Neural progenitor cell (in vitro differentiated cells): ENCODE results near the gene SAMD4A. TPM values are rescaled to one million over a fixed set of nuclear protein-coding genes. Genes with fewer than 3 reads are reported as not detected.
A peak's percentile ranks its signal among the peaks of the same experiment; 100 is the strongest.

ENCODE experiments used
- DNase-seq: peaks from one replicate; pipeline ENCODE4 v3.0.0-alpha.2; 2016; ENCODE audit warnings: low spot score
- H2AFZ ChIP-seq: fragments of 200-600 bp; sonication (generic); replicated peaks from 2 replicates; pipeline ENCODE4 v1.6.1; 2016; ENCODE audit warnings: antibody characterized with exemption
- H3F3A ChIP-seq: fragments of 200-600 bp; sonication (generic); 2 replicates; pipeline ENCODE4 v1.6.1; 2016; ENCODE audit warnings: antibody characterized with exemption, low read depth
- H3K27ac ChIP-seq: fragments of 200-600 bp; sonication (generic); 2 replicates; pipeline ENCODE4 v1.5.1; 2016; ENCODE audit warnings: mild to moderate bottlenecking
- H3K27me3 ChIP-seq: fragments of 200-600 bp; sonication (generic); 2 replicates; pipeline ENCODE4 v1.6.1; 2016; ENCODE audit warnings: mild to moderate bottlenecking, moderate library complexity
- H3K36me3 ChIP-seq: fragments of 200-600 bp; sonication (generic); 2 replicates; pipeline ENCODE4 v1.5.1; 2016
- H3K4me1 ChIP-seq: fragments of 200-600 bp; sonication (generic); 2 replicates; pipeline ENCODE4 v1.6.1; 2016; ENCODE audit warnings: mixed run types
- H3K4me2 ChIP-seq: fragments of 200-600 bp; sonication (generic); 2 replicates; pipeline ENCODE4 v1.6.1; 2016
- H3K4me3 ChIP-seq: fragments of 200-600 bp; sonication (generic); 2 replicates; pipeline ENCODE4 v1.5.1; 2016
- H3K79me2 ChIP-seq: fragments of 200-600 bp; sonication (generic); 2 replicates; pipeline ENCODE4 v1.6.1; 2016; ENCODE audit warnings: low read depth
- H3K9ac ChIP-seq: fragments of 200-600 bp; sonication (generic); 2 replicates; pipeline ENCODE4 v1.6.1; 2016
- H3K9me3 ChIP-seq: fragments of 200-600 bp; sonication (generic); 2 replicates; pipeline ENCODE4 v1.5.1; 2016; ENCODE audit warnings: low read depth
- H4K20me1 ChIP-seq: fragments of 200-600 bp; sonication (generic); 2 replicates; pipeline ENCODE4 v1.6.1; 2016; ENCODE audit warnings: low read depth
- H3K27ac Mint-ChIP-seq: 3 replicates; pipeline ENCODE4 v1.8.0; 2021; ENCODE audit warnings: mixed read lengths
- H3K27me3 Mint-ChIP-seq: 2 replicates; pipeline ENCODE4 v1.8.0; 2022; ENCODE audit warnings: low read depth, mild to moderate bottlenecking, inconsistent platforms, moderate library complexity, mixed read lengths; ENCODE audit not compliant: insufficient read depth
- H3K36me3 Mint-ChIP-seq: 3 replicates; pipeline ENCODE4 v1.8.0; 2021; ENCODE audit warnings: mixed read lengths
- H3K4me1 Mint-ChIP-seq: 3 replicates; pipeline ENCODE4 v1.8.0; 2021; ENCODE audit warnings: mixed read lengths
- H3K4me3 Mint-ChIP-seq: 3 replicates; pipeline ENCODE4 v1.8.0; 2021; ENCODE audit warnings: mild to moderate bottlenecking, moderate library complexity, mixed read lengths
- H3K9me3 Mint-ChIP-seq: 3 replicates; pipeline ENCODE4 v1.8.0; 2020; ENCODE audit warnings: mixed read lengths
- CTCF ChIP-seq: fragments of 200-600 bp; sonication (generic); IDR thresholded peaks from 2 replicates; pipeline ENCODE4 v1.5.1; 2017; ENCODE audit warnings: antibody characterized with exemption, mild to moderate bottlenecking
- EZH2 ChIP-seq: fragments of 200-600 bp; sonication (generic); IDR thresholded peaks from 2 replicates; pipeline ENCODE4 v1.6.1; 2017; ENCODE audit warnings: antibody characterized with exemption, mild to moderate bottlenecking, moderate library complexity
- EZH2phosphoT487 ChIP-seq: fragments of 200-600 bp; sonication (generic); IDR thresholded peaks from 2 replicates; pipeline ENCODE4 v1.6.1; 2017; ENCODE audit warnings: antibody characterized with exemption
- total RNA-seq: library from RNA; depleted of rRNA; stranded (reverse); fragments of >200 nt; gene quantifications from 2 replicates; pipeline ENCODE4 v1.2.3, GENCODE V29; 2015; ENCODE audit warnings: low replicate concordance

Gene SAMD4A
- total RNA-seq, 1 donor from 2014 or later, result 4.3 TPM

DNA sequence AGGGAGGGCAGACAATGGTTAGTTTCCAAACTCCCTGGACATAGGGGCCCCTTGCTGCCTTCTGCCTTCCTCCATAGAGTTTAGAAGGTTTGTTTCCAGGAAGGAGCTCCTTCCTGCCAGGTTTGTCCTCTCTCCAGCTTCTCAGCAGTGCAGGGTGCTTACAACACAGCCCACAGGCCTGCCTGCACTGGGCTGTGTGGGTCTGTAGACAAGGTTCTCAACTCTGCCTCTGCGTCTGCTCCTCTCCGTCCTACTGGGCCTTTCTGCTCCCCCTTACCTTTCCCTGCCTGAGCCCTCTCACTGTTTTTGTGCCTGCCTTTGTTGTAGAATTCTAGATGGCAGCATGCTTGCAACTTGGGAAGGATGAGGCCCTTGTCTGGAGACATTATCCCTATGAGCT is 124.0 kb downstream of the SAMD4A start:
- Mint-ChIP-seq H3K27me3 (peaks cover 2% of the 10 kb centered on the region), H3K27ac (peak overlapping the region; percentile 62), H3K4me1 (peaks cover 8% of the 10 kb centered on the region), H3K36me3 (no peaks in the 10 kb centered on the region), H3K9me3 (no peaks in the 10 kb centered on the region), H3K4me3 (no peak overlapping the region)
- Histone ChIP-seq H3K9me3 (no peaks in the 10 kb centered on the region), H3K36me3 (no peaks in the 10 kb centered on the region), H4K20me1 (no peaks in the 10 kb centered on the region), H3K27ac (no peak overlapping the region), H3K4me3 (no peak overlapping the region), H3K79me2 (no peaks in the 10 kb centered on the region), H3K9ac (no peak overlapping the region), H3K27me3 (no peaks in the 10 kb centered on the region), H3K4me2 (no peak overlapping the region), H3K4me1 (no peaks in the 10 kb centered on the region), H2AFZ (peak overlapping the region; percentile 9), H3F3A (no peaks in the 10 kb centered on the region)
- no peak for DNase-seq
- TF ChIP-seq CTCF (no peak), EZH2phosphoT487 (no peak), EZH2 (no peak)

- Histone ChIP-seq H3K27ac (no peak overlapping the region), H3K36me3 (no peaks in the 10 kb centered on the region), H3K4me1 (no peaks in the 10 kb centered on the region), H3K9me3 (no peaks in the 10 kb centered on the region), H3K79me2 (no peaks in the 10 kb centered on the region), H3K9ac (no peak overlapping the region), H3F3A (no peaks in the 10 kb centered on the region), H4K20me1 (no peaks in the 10 kb centered on the region), H3K4me2 (no peak overlapping the region), H3K4me3 (no peak overlapping the region), H3K27me3 (no peaks in the 10 kb centered on the region), H2AFZ (no peak overlapping the region)
- Mint-ChIP-seq H3K4me3 (no peak overlapping the region), H3K9me3 (no peaks in the 10 kb centered on the region), H3K4me1 (peaks cover 8% of the 10 kb centered on the region), H3K27me3 (peaks cover 2% of the 10 kb centered on the region), H3K36me3 (no peaks in the 10 kb centered on the region), H3K27ac (no peak overlapping the region)
- TF ChIP-seq EZH2 (no peak), EZH2phosphoT487 (no peak), CTCF (peak; percentile 90)
- peak; percentile 84 for DNase-seq
Measured at GRCh38 chr14:54691525-54692283, 124.8 kb downstream of the SAMD4A start.

DNA sequence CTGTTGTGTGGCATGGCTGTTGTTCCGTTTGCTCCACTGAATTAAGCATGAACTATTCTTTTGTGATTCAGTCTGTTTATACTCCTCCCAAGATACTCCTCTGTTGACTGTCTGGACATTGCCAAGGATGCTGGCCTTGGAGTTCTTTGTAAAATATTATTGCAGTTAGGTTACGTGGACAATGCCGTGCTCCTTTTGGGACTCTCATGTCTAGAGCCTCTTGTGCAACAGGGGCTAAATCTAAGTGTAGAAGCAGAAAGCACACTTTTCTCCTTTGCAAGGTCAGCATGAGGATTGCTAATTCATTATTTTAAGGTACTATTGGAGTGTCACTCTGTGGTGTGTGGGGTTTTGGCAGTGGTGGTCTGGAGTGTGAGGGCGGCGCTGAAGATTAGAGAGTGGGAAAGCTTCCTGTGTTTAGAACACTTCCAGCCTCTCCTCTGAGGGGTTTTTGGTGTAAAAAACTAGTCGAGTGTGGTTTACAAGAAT is 125.4 kb downstream of the SAMD4A start:
- TF ChIP-seq CTCF, result no peak
- no peak for TF ChIP-seq EZH2
- TF ChIP-seq EZH2phosphoT487, result no peak
- H3K4me3 ChIP-seq, result no peak overlapping the region
- no peak for DNase-seq
- peaks cover 8% of the 10 kb centered on the region for H3K4me1 Mint-ChIP-seq
- H3K4me2 ChIP-seq, result no peak overlapping the region
- no peaks in the 10 kb centered on the region for H3K36me3 Mint-ChIP-seq
- H3K27ac Mint-ChIP-seq, result no peak overlapping the region
- H3K79me2 ChIP-seq, result no peaks in the 10 kb centered on the region
- no peaks in the 10 kb centered on the region for H3K9me3 Mint-ChIP-seq
- no peak overlapping the region for H2AFZ ChIP-seq
- peaks cover 2% of the 10 kb centered on the region for H3K27me3 Mint-ChIP-seq
- H3K27me3 ChIP-seq, result no peaks in the 10 kb centered on the region
- H3K4me3 Mint-ChIP-seq, result no peak overlapping the region
- H3K4me1 ChIP-seq, result no peaks in the 10 kb centered on the region
- H3K9ac ChIP-seq, result no peak overlapping the region
- H3K36me3 ChIP-seq, result no peaks in the 10 kb centered on the region
- H4K20me1 ChIP-seq, result no peaks in the 10 kb centered on the region
- H3K9me3 ChIP-seq, result no peaks in the 10 kb centered on the region
- H3K27ac ChIP-seq, result no peak overlapping the region
- H3F3A ChIP-seq, result no peaks in the 10 kb centered on the region
